ENCODE data around the gene SETD3. TPM values are rescaled to one million over a fixed set of nuclear protein-coding genes. Genes with fewer than 3 reads are reported as not detected.

Gene SETD3
- polyA plus RNA-seq, 1 donor from 2014 or later: 49.6 TPM

GRCh38 chr14:99377951-99378350 lies 102.7 kb downstream of the SETD3 start:
- Histone ChIP-seq H3K27ac (ENCODE audit: low read length) (no peak overlapping the region), H3K9me3 (ENCODE audit: low read length) (no peaks in the 10 kb centered on the region), H3F3A (ENCODE audit: insufficient read depth, low read length, poor library complexity, severe bottlenecking) (no peaks in the 10 kb centered on the region), H3K4me2 (ENCODE audit: low read length) (no peak overlapping the region), H4K20me1 (ENCODE audit: insufficient read depth) (no peaks in the 10 kb centered on the region), H3K27me3 (ENCODE audit: insufficient read depth, low read depth, low read length) (no peaks in the 10 kb centered on the region), H3K9me2 (ENCODE audit: insufficient read depth, low read length) (no peaks in the 10 kb centered on the region), H2AFZ (ENCODE audit: low read depth, low read length) (no peak overlapping the region), H3K4me3 (ENCODE audit: low read length) (no peak overlapping the region), H3K9ac (ENCODE audit: low read length) (no peak overlapping the region), H3K79me2 (replicated peaks; ENCODE audit: insufficient read depth, low read length) (no peaks in the 10 kb centered on the region), H3K36me3 (ENCODE audit: insufficient read depth, low read length) (no peaks in the 10 kb centered on the region)
- TF ChIP-seq CTCF (IDR thresholded peaks at IDR 0.05; ENCODE audit: poor library complexity, severe bottlenecking) (no peak), EZH2 (IDR thresholded peaks at IDR 0.05; ENCODE audit: borderline replicate concordance, insufficient read depth, low read length, poor library complexity, severe bottlenecking) (no peak), EP300 (conservative IDR thresholded peaks at IDR 0.05; ENCODE audit: poor library complexity, severe bottlenecking) (no peak), SMC3 (conservative IDR thresholded peaks at IDR 0.05; ENCODE audit: poor library complexity) (no peak), MXI1 (conservative IDR thresholded peaks at IDR 0.05; ENCODE audit: poor library complexity, severe bottlenecking) (no peak), TAF1 (IDR thresholded peaks at IDR 0.05; ENCODE audit: low read depth) (no peak), RAD21 (conservative IDR thresholded peaks at IDR 0.05) (no peak), REST (IDR thresholded peaks at IDR 0.05; ENCODE audit: borderline replicate concordance) (no peak), POLR2AphosphoS5 (IDR thresholded peaks at IDR 0.05) (no peak)

- Histone ChIP-seq H3K9me2 (ENCODE audit: insufficient read depth, low read length) (no peaks in the 10 kb centered on the region), H3K9me3 (ENCODE audit: low read length) (no peaks in the 10 kb centered on the region), H2AFZ (ENCODE audit: low read depth, low read length) (no peak overlapping the region), H3K27ac (ENCODE audit: low read length) (no peak overlapping the region), H3K27me3 (ENCODE audit: insufficient read depth, low read depth, low read length) (no peaks in the 10 kb centered on the region), H3K79me2 (replicated peaks; ENCODE audit: insufficient read depth, low read length) (no peaks in the 10 kb centered on the region), H4K20me1 (ENCODE audit: insufficient read depth) (no peaks in the 10 kb centered on the region), H3K9ac (ENCODE audit: low read length) (no peak overlapping the region), H3F3A (ENCODE audit: insufficient read depth, low read length, poor library complexity, severe bottlenecking) (no peaks in the 10 kb centered on the region), H3K4me2 (ENCODE audit: low read length) (no peak overlapping the region), H3K4me3 (ENCODE audit: low read length) (no peak overlapping the region), H3K36me3 (ENCODE audit: insufficient read depth, low read length) (no peaks in the 10 kb centered on the region)
- no peak for TF ChIP-seq RAD21 (conservative IDR thresholded peaks at IDR 0.05)
- no peak for TF ChIP-seq EZH2 (IDR thresholded peaks at IDR 0.05; ENCODE audit: borderline replicate concordance, insufficient read depth, low read length, poor library complexity, severe bottlenecking)
- TF ChIP-seq MXI1 (conservative IDR thresholded peaks at IDR 0.05; ENCODE audit: poor library complexity, severe bottlenecking): no peak
- no peak for TF ChIP-seq SMC3 (conservative IDR thresholded peaks at IDR 0.05; ENCODE audit: poor library complexity)
- no peak for TF ChIP-seq REST (IDR thresholded peaks at IDR 0.05; ENCODE audit: borderline replicate concordance)
- TF ChIP-seq EP300 (conservative IDR thresholded peaks at IDR 0.05; ENCODE audit: poor library complexity, severe bottlenecking): no peak
- TF ChIP-seq POLR2AphosphoS5 (IDR thresholded peaks at IDR 0.05): no peak
Observed at GRCh38 chr14:99374964-99375363, 105.7 kb downstream of the SETD3 start.
